H1 (cell line): ENCODE data around the gene FREM2. TPM values are rescaled to one million over a fixed set of nuclear protein-coding genes. Genes with fewer than 3 reads are reported as not detected.

Experiments used
- CTCF ChIA-PET: fragments of 300-600 bp; sonication (Branson Sonifier 250); formaldehyde crosslinking; loops from one replicate; lab custom pipeline; 2021; ENCODE audit not compliant: partially characterized antibody; lab: Charles Lee
- POLR2A ChIA-PET: fragments of 300-600 bp; sonication (Branson Sonifier 250); formaldehyde crosslinking; loops from one replicate; lab custom pipeline; 2021; ENCODE audit warnings: inconsistent platforms; ENCODE audit not compliant: partially characterized antibody; lab: Charles Lee
- DNase-seq, 2 experiments: peaks; one replicate each; pipeline versions ENCODE4 v3.0.0 to v3.0.0-alpha.2; 2010 to 2022; ENCODE audit warnings: low spot score in 2 of 2, low read depth in 1 of 2, mixed read lengths in 1 of 2
- FAIRE-seq: peaks from 2 replicates; lab custom pipeline; 2011; peaks lifted over from hg19 to GRCh38; lab: Jason Lieb, UNC
- H2AFZ ChIP-seq: 2 replicates; pipeline ENCODE4 v1.8.1; 2012; ENCODE audit warnings: low read length, inconsistent platforms
- H2AK5ac ChIP-seq: 2 replicates; pipeline ENCODE4 v1.6.1; 2013; ENCODE audit warnings: low read depth, low read length
- H2BK120ac ChIP-seq: replicated peaks from 2 replicates; pipeline ENCODE3; 2013; ENCODE audit warnings: low read depth, low read length, inconsistent platforms
- H2BK12ac ChIP-seq: 2 replicates; pipeline ENCODE4 v1.6.1; 2013; ENCODE audit warnings: low read depth, low read length
- H2BK15ac ChIP-seq: 2 replicates; pipeline ENCODE4 v1.6.1; 2013; ENCODE audit warnings: low read length
- H2BK20ac ChIP-seq: 2 replicates; pipeline ENCODE4 v1.6.1; 2013; ENCODE audit warnings: low read length
- H2BK5ac ChIP-seq: 2 replicates; pipeline ENCODE4 v1.6.1; 2013; ENCODE audit warnings: low read depth, low read length
- H3K14ac ChIP-seq: 2 replicates; pipeline ENCODE4 v1.6.1; 2013; ENCODE audit warnings: inconsistent platforms; ENCODE audit not compliant: insufficient read length
- H3K18ac ChIP-seq: 2 replicates; pipeline ENCODE4 v1.6.1; 2013; ENCODE audit warnings: low read length; ENCODE audit errors: extremely low read depth
- H3K23ac ChIP-seq: 2 replicates; pipeline ENCODE4 v1.6.1; 2013; ENCODE audit warnings: inconsistent platforms; ENCODE audit not compliant: insufficient read length
- H3K23me2 ChIP-seq: 2 replicates; pipeline ENCODE4 v1.6.1; 2013; ENCODE audit warnings: low read depth, low read length
- H3K27ac ChIP-seq: 2 replicates; pipeline ENCODE4 v1.6.1; 2011; ENCODE audit warnings: low read depth, low read length, inconsistent platforms
- H3K27me3 ChIP-seq, 4 experiments: replicated peaks in 1 of 4; 1 replicate in 1 of 4; 2 replicates in 3 of 4; pipeline versions ENCODE4 v1.6.1 to v1.8.1; 2011 to 2013; ENCODE audit warnings: low read length in 3 of 4, mild to moderate bottlenecking in 3 of 4, inconsistent platforms in 2 of 4, mixed read lengths in 2 of 4, moderate library complexity in 1 of 4; ENCODE audit not compliant: control insufficient read depth in 3 of 4, insufficient read depth in 3 of 4; ENCODE audit errors: extremely low read depth in 1 of 4
- H3K36me3 ChIP-seq, 4 experiments: 2 replicates each; pipeline versions ENCODE4 v1.6.1 to v1.8.1; 2011 to 2013; ENCODE audit warnings: mild to moderate bottlenecking in 4 of 4, low read length in 3 of 4, moderate library complexity in 2 of 4, control low read depth in 1 of 4, inconsistent platforms in 1 of 4; ENCODE audit not compliant: insufficient read depth in 4 of 4, control insufficient read depth in 2 of 4
- H3K4ac ChIP-seq: replicated peaks from 2 replicates; pipeline ENCODE3; 2013; ENCODE audit warnings: low read length, low read depth, mixed read lengths, inconsistent platforms; ENCODE audit not compliant: insufficient read length
- H3K4me1 ChIP-seq, 4 experiments: replicated peaks in 1 of 4; 1 replicate in 1 of 4; 2 replicates in 3 of 4; pipeline versions ENCODE4 v1.6.1 to v1.8.1; 2011 to 2013; ENCODE audit warnings: low read length in 3 of 4, inconsistent platforms in 2 of 4, mixed read lengths in 1 of 4; ENCODE audit not compliant: insufficient read depth in 4 of 4, control insufficient read depth in 3 of 4
- H3K4me2 ChIP-seq, 2 experiments: 2 replicates each; pipeline versions ENCODE4 v1.6.1 to v1.8.1; 2011 to 2013; ENCODE audit warnings: low read depth in 2 of 2, low read length in 2 of 2, control low read depth in 1 of 2, inconsistent platforms in 1 of 2, mild to moderate bottlenecking in 1 of 2; ENCODE audit not compliant: insufficient read depth in 1 of 2
- H3K4me3 ChIP-seq, 4 experiments: fragments of 200-600, 300-600 bp in 1 of 4; sonication (generic), shearing (Covaris generic), sonication (Bioruptor Twin) in 1 of 4; 2 replicates each; pipeline versions ENCODE4 v1.5.1 to v1.8.1; 2011 to 2016; ENCODE audit warnings: low read length in 4 of 4, low read depth in 3 of 4, control low read depth in 2 of 4, inconsistent platforms in 2 of 4, mild to moderate bottlenecking in 2 of 4, mixed read lengths in 1 of 4, moderate library complexity in 1 of 4; ENCODE audit not compliant: insufficient read depth in 2 of 4; ENCODE audit errors: extremely low read depth in 1 of 4
- H3K56ac ChIP-seq: replicated peaks from 2 replicates; pipeline ENCODE3; 2013; ENCODE audit warnings: low read depth, mild to moderate bottlenecking, mixed read lengths, low read length, inconsistent platforms; ENCODE audit not compliant: insufficient read length
- H3K79me1 ChIP-seq: 2 replicates; pipeline ENCODE4 v1.6.1; 2013; ENCODE audit warnings: low read depth, low read length, control low read depth
- H3K79me2 ChIP-seq, 2 experiments: 2 replicates each; pipeline versions ENCODE4 v1.6.1 to v1.8.1; 2012 to 2013; ENCODE audit warnings: low read length in 2 of 2, mild to moderate bottlenecking in 2 of 2, inconsistent platforms in 1 of 2; ENCODE audit not compliant: insufficient read depth in 2 of 2, control insufficient read depth in 1 of 2
- H3K9ac ChIP-seq, 4 experiments: replicated peaks in 1 of 4; 1 replicate in 1 of 4; 2 replicates in 3 of 4; pipeline versions ENCODE4 v1.6.1 to v1.8.1; 2011 to 2013; ENCODE audit warnings: low read depth in 3 of 4, low read length in 3 of 4, control low read depth in 2 of 4, mild to moderate bottlenecking in 2 of 4, moderate library complexity in 2 of 4, inconsistent platforms in 1 of 4; ENCODE audit errors: extremely low read depth in 1 of 4
- H3K9me3 ChIP-seq, 2 experiments: 2 replicates each; pipeline versions ENCODE4 v1.6.1 to v1.8.1; 2012 to 2013; ENCODE audit warnings: mild to moderate bottlenecking in 2 of 2, moderate library complexity in 2 of 2, control low read depth in 1 of 2, inconsistent platforms in 1 of 2, low read depth in 1 of 2, low read length in 1 of 2, mixed read lengths in 1 of 2; ENCODE audit not compliant: insufficient read depth in 2 of 2
- H4K20me1 ChIP-seq, 2 experiments: replicated peaks in 1 of 2; 2 replicates each; pipeline versions ENCODE3 to v1.8.1; 2011 to 2013; ENCODE audit warnings: inconsistent platforms in 2 of 2, low read length in 2 of 2, mild to moderate bottlenecking in 1 of 2; ENCODE audit not compliant: insufficient read depth in 2 of 2, control insufficient read depth in 1 of 2
- H4K5ac ChIP-seq: 2 replicates; pipeline ENCODE4 v1.6.1; 2013; ENCODE audit warnings: low read length, low read depth, mixed read lengths, inconsistent platforms; ENCODE audit not compliant: insufficient read length
- H4K8ac ChIP-seq: 2 replicates; pipeline ENCODE4 v1.8.0; 2013; ENCODE audit warnings: mild to moderate bottlenecking, moderate library complexity, low read length, inconsistent platforms; ENCODE audit not compliant: insufficient read depth; ENCODE audit errors: extremely low read depth
- H4K91ac ChIP-seq: replicated peaks from 2 replicates; pipeline ENCODE3; 2013; ENCODE audit warnings: low read length, mixed read lengths, inconsistent platforms; ENCODE audit not compliant: insufficient read length
- CBX8 ChIP-seq: fragments of 300-800, 300-1000 bp; sonication (generic); IDR thresholded peaks from 2 replicates; pipeline ENCODE4 v1.7.1; 2016; ENCODE audit warnings: low read depth, low read length, borderline replicate concordance
- EZH2 ChIP-seq: fragments of 200-600 bp; sonication (generic); IDR thresholded peaks from 2 replicates; pipeline ENCODE4 v1.7.1; 2012; ENCODE audit warnings: low read depth, mild to moderate bottlenecking, moderate library complexity, low read length, inconsistent platforms; ENCODE audit not compliant: severe bottlenecking
- FOSL1 ChIP-seq: IDR thresholded peaks from 2 replicates; pipeline ENCODE4 v1.6.1; 2011; ENCODE audit warnings: mild to moderate bottlenecking, low read depth, low read length, moderate library complexity; ENCODE audit not compliant: insufficient read depth
- NRF1 ChIP-seq: IDR thresholded peaks from 2 replicates; pipeline ENCODE4 v1.6.1; 2011; ENCODE audit warnings: mild to moderate bottlenecking, low read depth, low read length, improper control_type of control experiment
- RXRA ChIP-seq: IDR thresholded peaks from 2 replicates; pipeline ENCODE4 v1.6.1; 2011; ENCODE audit warnings: low read depth, mild to moderate bottlenecking, low read length, moderate library complexity; ENCODE audit not compliant: insufficient read depth
- SIX5 ChIP-seq: IDR thresholded peaks from 2 replicates; pipeline ENCODE4 v1.6.1; 2011; ENCODE audit warnings: mild to moderate bottlenecking, low read depth, low read length
- WGBS, 2 experiments: shearing (Covaris generic) in 1 of 2; methylation state at CpG; one replicate each; pipeline versions ENCODE4 v1.1.6 to v1.1.7; 2013 to 2015; ENCODE audit warnings: low lambda C conversion rate in 2 of 2, mixed read lengths in 2 of 2, inconsistent platforms in 1 of 2, low coverage in 1 of 2, missing lambda C conversion rate in 1 of 2; ENCODE audit not compliant: insufficient replicate concordance in 2 of 2, insufficient coverage in 1 of 2, insufficient read length in 1 of 2; ENCODE audit errors: extremely low coverage in 1 of 2, missing lambda C conversion rate in 1 of 2; 5-methylcytosine and 5-hydroxymethylcytosine counted together
- polyA plus RNA-seq, 7 experiments: library from polyadenylated mRNA; depleted of rRNA in 3 of 7; stranded (reverse) in 5 of 7; unstranded in 2 of 7; fragments of >200 nt in 5 of 7; fragments of 200-250 nt in 2 of 7; gene quantifications; 1 replicate in 5 of 7; 2 replicates in 1 of 7; 4 replicates in 1 of 7; pipeline versions ENCODE4 v1.2.1 to v1.2.3, GENCODE V29; 2011 to 2013; ENCODE audit warnings: missing spikeins in 2 of 7, mixed read lengths in 2 of 7
- total RNA-seq: library from RNA; stranded (reverse); fragmentation: NEBNext Ultra II Directional; extraction: Animal tissue kit (Norgen Biotek cat#: 25700); gene quantifications from 2 replicates; pipeline ENCODE4 v1.2.1, GENCODE V29; 2021
- TF ChIP-seq, protein P1 (sequence below): IDR thresholded peaks from 2 replicates; pipeline ENCODE4 v1.6.1; 2012; ENCODE audit warnings: low read length, inconsistent platforms

FREM2 gene
- total and polyA plus RNA-seq, 2 of the 8 experiments (the other 6 are each of a cell fraction or from before 2014, with no cell fraction given) = 11.6 to 22.8 TPM

DNA sequence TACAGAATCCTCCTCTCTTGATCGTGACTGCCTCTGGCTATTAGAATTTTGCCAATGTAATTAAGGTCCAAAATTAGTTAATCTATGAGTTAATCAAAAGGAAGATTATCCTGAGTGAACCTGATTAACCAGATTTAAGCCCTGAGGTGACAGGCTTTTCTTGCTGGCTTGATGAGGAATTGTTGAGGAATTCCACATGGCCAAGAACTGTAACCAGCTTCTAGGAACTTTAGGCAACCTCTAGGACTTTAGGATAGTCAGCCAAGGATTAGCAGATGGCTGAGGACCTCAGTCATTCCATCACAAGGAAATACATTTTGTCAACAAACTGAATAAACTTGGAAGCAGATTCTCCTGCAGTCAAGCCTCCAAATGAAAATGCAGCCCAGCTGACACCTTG lies 219.0 kb downstream of the FREM2 start:
- no peak overlapping the region for H3K56ac ChIP-seq
- no peak for FAIRE-seq
- no peak for DNase-seq
- no peak overlapping the region for H2BK120ac ChIP-seq
- H3K18ac ChIP-seq = no peak overlapping the region
- H3K36me3 ChIP-seq = no peaks in the 10 kb centered on the region
- no peak overlapping the region for H4K8ac ChIP-seq
- no peak overlapping the region for H3K14ac ChIP-seq
- H2BK20ac ChIP-seq = no peak overlapping the region
- no peak overlapping the region for H3K4me3 ChIP-seq
- no peak overlapping the region for H2AK5ac ChIP-seq
- H3K27ac ChIP-seq = no peak overlapping the region
- H3K79me2 ChIP-seq = no peaks in the 10 kb centered on the region
- H3K4me1 ChIP-seq = no peaks in the 10 kb centered on the region
- POLR2A ChIA-PET = no interaction called here
- WGBS, 2 experiments = 86% methylated on average over 1 of the region's 1 CpG; no CpG with 5 or more reads in 1 of the 2 experiments
- H3K79me1 ChIP-seq = no peaks in the 10 kb centered on the region
- no peak overlapping the region for H4K5ac ChIP-seq
- no peaks in the 10 kb centered on the region for H4K20me1 ChIP-seq
- H3K4me2 ChIP-seq = no peak overlapping the region
- H3K27me3 ChIP-seq = no peaks in the 10 kb centered on the region
- H2BK5ac ChIP-seq = no peak overlapping the region
- no peak overlapping the region for H2AFZ ChIP-seq
- H2BK15ac ChIP-seq = no peak overlapping the region
- H3K9ac ChIP-seq = no peak overlapping the region
- H3K4ac ChIP-seq = no peak overlapping the region
- no peaks in the 10 kb centered on the region; a peak in 1 of 4 replicates for H3K9me3 ChIP-seq
- no peak overlapping the region for H2BK12ac ChIP-seq
- no peak for TF ChIP-seq EZH2
- no peak for TF ChIP-seq CBX8
- no peak for TF ChIP-seq SIX5
- no peak for TF ChIP-seq NRF1
- TF ChIP-seq, protein P1, sequence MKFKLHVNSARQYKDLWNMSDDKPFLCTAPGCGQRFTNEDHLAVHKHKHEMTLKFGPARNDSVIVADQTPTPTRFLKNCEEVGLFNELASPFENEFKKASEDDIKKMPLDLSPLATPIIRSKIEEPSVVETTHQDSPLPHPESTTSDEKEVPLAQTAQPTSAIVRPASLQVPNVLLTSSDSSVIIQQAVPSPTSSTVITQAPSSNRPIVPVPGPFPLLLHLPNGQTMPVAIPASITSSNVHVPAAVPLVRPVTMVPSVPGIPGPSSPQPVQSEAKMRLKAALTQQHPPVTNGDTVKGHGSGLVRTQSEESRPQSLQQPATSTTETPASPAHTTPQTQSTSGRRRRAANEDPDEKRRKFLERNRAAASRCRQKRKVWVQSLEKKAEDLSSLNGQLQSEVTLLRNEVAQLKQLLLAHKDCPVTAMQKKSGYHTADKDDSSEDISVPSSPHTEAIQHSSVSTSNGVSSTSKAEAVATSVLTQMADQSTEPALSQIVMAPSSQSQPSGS = no peak
- TF ChIP-seq FOSL1 = no peak
- TF ChIP-seq RXRA = no peak
- CTCF ChIA-PET = interaction anchor here (0.9 to 3.9 kb wide), 2 partner anchors 9 to 318 kb away, joined by 3 to 21 read pairs; no protein-coding TSS in a partner anchor
- no peak overlapping the region for H3K23ac ChIP-seq
- H3K23me2 ChIP-seq = no peaks in the 10 kb centered on the region
- H4K91ac ChIP-seq = no peak overlapping the region
